ENCODE results near the gene TBC1D2.
"Not testable (repeated sequence)": the region's sequence is repeated elsewhere in the genome, so short reads cannot be mapped to it uniquely, and the experiment has no call there.

The TBC1D2 gene, protein sequence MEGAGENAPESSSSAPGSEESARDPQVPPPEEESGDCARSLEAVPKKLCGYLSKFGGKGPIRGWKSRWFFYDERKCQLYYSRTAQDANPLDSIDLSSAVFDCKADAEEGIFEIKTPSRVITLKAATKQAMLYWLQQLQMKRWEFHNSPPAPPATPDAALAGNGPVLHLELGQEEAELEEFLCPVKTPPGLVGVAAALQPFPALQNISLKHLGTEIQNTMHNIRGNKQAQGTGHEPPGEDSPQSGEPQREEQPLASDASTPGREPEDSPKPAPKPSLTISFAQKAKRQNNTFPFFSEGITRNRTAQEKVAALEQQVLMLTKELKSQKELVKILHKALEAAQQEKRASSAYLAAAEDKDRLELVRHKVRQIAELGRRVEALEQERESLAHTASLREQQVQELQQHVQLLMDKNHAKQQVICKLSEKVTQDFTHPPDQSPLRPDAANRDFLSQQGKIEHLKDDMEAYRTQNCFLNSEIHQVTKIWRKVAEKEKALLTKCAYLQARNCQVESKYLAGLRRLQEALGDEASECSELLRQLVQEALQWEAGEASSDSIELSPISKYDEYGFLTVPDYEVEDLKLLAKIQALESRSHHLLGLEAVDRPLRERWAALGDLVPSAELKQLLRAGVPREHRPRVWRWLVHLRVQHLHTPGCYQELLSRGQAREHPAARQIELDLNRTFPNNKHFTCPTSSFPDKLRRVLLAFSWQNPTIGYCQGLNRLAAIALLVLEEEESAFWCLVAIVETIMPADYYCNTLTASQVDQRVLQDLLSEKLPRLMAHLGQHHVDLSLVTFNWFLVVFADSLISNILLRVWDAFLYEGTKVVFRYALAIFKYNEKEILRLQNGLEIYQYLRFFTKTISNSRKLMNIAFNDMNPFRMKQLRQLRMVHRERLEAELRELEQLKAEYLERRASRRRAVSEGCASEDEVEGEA

DNA sequence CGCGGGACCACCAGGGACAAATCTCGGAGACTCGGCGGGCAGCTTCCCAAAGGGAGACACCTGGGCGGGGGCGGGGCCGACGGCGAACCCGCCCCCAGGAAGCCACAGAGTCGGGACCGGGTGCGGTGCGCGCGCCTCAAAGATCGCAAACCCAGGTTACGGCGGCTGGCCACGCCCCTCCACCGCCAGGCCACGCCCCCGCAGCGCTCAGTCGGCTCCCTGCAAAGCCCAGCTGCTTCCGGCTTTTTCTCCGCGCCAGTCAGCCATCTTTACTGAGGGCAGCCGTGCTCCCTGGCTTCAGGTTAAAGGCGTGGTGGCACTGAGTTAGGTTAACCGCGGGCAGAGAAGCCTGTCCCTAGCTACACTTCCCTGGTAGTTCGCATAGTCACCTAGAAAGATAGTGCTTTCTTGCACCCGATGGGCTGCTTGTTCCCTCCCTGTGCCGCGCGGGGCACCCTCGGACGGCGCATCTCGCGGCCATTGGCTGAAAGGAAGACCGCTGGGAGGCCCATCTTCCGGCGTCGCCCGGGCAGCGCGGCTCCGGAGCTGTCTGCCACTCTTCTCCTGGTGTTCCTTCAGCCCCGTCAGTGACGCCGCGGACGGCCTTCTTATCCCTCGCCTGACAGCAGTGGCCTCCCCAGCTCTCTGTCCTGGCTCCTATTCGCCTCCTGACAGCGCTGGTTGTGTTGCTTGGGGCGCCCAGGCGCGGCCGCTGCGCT, at the start of gene TBC1D2:
Gene TBC1D2, minus strand, starts transcription at position 72 of the 719 bp plus-strand sequence. CDS start 108 bp downstream, outside the sequence.
- FAIRE-seq, result peak; percentile 32
- DNase-seq (ENCODE audit: low spot score), result peak; percentile 90

DNA sequence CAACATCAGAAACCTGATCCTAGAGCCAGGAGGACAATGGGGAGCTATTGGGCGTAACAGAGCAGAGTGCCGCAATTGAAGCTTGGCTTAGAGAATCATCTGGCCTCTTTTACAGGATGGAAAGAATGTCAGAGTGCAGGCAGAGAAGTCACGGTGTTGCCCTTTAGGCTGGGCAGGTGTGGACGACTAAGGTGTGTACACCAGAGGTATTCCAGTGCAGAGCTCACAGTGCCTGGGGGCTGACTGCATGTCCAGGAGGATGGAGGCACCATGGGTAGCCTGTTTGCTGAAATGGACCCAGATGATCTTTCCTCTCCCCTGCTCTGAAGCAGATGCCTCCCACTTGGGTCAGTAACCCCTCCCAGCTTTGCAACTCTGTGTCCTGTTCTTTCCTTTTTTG, 48.9 kb upstream of the TBC1D2 start:
- no peak for FAIRE-seq

DNA sequence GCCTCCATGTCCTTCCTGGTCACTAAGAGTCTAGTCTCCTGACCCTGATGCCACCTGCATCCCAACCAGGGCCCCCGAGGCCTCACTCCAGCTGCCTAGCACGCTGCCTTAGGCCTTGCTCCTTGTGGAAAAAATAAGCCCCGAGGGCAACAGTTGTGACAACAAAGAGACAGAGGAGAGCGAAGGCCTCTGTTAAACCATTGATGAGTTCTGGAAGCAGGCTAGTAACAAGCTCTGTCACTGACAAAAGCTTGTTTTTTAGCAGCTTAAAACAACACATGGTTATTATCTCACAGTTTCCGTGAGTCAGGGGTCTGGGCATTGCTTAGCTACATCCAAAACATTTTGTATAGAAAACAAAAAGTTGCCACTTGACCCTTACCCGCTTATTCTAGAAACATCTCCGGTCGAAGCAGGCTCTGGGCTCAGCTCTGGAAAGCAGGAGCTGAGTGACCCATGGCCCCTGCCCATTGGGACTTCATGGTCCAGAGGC, 48.2 kb upstream of the TBC1D2 start:
- no peak for FAIRE-seq

More for the DNA sequence above, 48.9 kb upstream of the TBC1D2 start:
- DNase-seq (ENCODE audit: low spot score), result no peak

DNA sequence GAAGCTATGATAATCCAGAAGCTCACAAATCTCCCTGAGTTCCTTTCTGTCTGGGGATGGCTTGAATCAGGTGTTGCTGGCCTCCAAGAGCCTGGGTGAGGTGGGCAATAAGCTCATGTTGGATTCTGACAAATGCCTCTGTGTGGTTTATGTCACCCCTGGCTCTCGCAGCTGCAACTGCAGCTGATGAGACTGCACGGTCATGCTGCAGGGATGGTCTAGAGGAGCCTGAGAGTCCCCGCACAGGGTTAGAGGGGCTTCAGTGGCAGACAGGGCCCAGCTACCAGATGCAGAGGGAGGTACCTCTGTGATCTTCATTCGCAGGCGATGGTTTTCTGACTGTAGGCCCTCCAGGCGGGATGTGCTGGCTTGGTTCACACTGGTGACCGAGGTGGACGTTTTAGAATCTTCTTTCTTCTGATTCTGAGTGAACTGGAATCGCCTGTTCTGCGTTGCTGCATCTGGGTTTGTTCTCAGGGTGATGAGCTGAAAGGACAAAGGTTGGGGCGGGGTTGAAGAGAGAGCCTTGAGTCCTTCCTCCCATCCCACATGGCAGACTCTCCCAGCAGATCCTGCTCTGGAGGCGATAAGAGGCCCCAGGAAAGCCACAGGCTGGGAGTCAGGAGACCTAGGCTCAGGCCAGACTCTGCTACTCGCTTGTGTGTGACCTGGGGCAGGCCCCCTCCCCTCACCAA, 47.6 kb upstream of the TBC1D2 start:
- DNase-seq (ENCODE audit: low spot score), result no peak
- no peak for FAIRE-seq

More for the DNA sequence above, 48.2 kb upstream of the TBC1D2 start:
- DNase-seq (ENCODE audit: low spot score), result no peak

DNA sequence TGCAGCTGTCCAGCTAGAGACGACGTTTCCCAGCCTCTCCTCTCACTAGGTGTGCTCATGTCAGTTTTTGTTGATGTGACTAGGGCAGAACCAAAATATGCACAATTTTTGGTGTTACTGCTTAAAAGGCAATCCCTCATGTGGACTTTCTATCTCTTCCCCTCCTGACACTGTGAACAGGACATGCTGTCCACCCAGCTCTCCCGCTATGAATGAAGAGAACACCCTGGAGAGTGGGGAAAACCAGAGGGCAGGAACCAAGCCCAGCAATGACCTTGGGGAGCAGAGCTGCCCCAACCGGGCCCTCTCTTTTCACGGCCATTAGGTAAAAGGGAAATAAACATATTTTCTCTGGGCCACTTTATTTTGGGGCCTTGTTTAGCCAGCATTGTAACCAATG, 46.7 kb upstream of the TBC1D2 start:
- DNase-seq (ENCODE audit: low spot score) (no peak), FAIRE-seq (no peak)

DNA sequence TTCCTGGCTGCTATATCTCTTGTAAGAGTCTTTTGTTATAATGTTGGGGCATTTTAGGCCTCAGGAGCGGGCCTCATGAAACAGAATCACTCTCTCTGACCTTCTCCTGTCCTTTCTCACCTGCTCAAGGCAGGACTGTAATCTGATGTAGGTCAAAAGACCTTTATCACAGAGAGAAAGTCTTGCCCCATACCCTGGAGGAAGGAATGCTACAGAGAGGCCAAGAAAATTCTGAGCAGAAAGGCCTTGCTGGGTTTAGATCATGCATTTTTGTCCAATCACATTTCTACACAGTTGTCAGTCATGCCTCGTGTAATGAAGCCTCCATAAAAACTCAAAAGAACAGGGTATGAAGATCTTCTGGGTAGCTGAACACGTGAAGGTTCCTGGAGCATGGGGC, 45.2 kb upstream of the TBC1D2 start:
- no peak for FAIRE-seq
- no peak for DNase-seq (ENCODE audit: low spot score)

DNA sequence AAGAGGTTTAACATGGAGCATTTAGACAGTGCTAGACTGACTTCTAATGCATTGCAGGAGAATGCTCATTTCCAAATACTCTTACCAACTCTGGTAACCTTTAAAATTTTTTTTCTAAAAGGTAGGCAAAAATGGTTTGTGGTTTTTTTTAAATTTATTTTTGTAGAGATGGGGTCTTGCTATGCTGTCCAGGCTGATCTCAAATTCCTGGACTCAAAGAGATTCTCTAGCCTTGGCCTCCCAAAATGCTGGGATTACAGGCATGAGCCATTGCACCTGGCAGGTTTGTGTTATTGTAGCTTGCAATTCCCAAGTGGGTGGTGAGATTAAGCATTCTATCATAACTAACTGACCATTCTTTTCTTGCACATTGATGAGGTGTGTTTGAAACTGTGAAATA, 43.0 kb upstream of the TBC1D2 start:
- no peak for FAIRE-seq
- DNase-seq (ENCODE audit: low spot score), result no peak

DNA sequence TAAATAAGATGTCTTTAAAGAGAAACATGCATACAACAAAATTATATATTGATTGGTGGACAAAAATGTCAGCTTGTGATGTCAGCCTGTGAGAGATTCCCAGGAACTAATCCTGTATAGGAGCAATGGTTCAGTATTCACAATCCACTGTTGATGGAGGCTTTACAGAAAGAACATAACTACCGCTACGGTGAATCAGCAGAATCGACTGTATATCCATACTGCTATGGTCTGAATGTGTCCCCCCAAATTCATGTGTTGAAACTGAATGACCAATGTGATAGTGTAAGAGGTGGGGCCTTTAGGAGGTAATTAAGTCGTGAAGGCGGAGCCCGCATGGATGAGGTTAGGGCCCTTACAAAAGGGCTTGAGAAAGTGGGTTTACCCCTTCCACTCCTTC, 40.4 kb upstream of the TBC1D2 start:
- DNase-seq (ENCODE audit: low spot score), result no peak

DNA sequence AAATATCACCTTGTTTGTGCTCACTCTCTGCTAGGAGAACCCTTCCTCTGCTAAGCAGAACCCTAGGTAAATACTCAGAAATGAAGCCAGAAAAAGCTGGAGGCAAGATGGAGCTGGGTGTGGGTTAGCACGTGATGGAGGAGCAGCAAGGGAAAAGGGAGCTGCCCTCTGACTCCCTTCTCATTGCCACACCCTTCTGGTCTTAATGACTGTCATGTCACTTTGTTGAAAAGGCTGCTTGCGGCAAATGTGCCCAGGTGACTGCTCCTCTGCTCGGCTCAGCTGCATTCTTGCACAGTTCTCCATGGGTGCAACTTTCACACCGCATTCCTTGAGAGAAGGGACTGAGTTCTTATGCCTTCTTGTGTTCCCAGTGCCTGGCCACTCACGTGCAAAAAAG, 36.4 kb upstream of the TBC1D2 start:
- no peak for FAIRE-seq

More for the DNA sequence above, 40.4 kb upstream of the TBC1D2 start:
- FAIRE-seq, result no peak

DNA sequence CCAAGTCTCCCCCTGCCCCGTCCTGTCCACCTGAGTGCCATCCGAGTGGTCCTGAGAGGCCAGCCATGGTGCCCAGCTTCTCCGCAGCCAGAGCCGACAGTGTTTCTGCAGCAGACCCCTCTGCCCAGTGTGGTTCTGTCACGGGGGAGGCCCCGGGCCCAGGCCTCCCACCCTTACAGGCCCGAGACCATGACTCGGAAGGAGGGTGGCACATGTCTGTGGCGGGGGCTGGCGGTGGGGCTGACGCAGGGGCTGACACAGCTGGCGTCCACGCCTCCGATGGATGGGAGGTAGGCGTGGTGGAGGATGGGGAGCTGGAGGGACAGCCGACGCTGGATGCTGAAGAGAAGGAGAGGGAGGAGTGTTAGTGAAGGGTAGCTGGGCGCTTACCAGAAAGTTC, 35.0 kb upstream of the TBC1D2 start:
- no peak for DNase-seq (ENCODE audit: low spot score)
- no peak for FAIRE-seq

More for the DNA sequence above, 36.4 kb upstream of the TBC1D2 start:
- no peak for DNase-seq (ENCODE audit: low spot score)

DNA sequence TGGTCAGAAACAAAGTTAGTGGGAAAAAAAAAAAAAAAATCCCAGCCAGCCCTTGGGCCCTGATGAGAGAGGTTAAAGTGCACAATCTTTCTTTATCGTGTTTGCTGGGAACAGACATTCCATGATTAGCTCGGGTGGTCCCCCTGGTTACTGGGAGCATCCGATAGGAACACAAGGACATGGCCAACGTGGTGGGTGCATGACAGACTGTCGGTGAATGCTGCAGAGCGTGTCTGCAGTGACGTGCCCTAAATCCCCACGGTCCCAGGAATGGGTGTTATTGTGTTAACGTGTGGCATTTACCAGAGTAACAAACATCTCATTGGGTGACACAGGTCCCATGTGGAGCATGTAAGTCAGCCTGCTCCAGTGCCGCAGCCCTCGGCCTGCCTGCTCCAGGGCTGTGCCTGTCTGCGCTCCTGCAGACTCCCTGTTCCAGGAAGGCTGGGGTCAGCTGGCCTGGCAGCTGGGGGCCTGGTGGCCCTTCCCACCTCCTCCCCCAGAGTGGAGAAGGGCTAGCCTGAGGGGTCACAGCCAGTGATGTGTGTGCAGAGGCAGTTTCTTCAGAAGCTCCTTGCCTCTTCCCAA, 34.3 kb upstream of the TBC1D2 start:
- DNase-seq (ENCODE audit: low spot score), result no peak
- FAIRE-seq, result no peak

DNA sequence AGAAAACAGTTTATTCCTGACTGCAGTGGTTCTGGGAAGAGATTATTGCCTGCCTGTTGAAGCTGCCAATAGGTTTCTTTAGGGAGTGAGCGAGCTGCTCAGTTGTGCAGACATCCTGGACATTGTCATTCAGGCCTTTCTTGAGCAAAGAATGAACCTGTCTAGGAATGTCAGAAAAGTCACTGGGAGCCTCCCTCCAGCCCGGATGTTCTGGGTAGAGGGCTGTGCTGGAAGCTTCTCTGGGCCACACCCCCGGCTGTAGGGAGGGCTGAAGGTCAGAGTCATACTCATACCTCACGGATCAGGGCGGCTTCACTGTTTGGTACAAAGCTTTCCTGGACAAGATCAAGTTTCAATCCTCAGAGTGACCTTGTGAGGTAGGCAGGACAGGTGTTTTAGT, 33.4 kb upstream of the TBC1D2 start:
- DNase-seq (ENCODE audit: low spot score), result no peak
- FAIRE-seq, result no peak

DNA sequence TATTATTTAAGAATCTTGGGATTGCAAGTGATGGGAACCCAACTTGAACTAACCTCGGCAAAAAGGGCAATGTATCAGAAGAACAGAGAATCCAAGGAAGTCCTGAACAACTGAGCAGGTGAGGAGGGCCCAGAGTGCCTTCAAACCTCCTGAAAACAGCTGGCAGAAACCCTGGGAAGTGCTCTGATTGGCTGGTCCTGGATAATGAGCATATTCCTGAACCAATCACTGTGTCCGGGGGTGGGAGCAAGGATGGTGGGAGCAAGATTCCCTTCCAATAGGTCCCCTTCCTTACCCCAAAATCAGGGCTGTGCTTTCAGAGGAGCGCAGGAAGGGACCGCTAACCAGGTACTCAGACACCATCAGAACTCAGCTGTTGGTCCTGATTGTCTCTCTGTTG, 31.9 kb upstream of the TBC1D2 start:
- DNase-seq (ENCODE audit: low spot score) (no peak), FAIRE-seq (no peak)

DNA sequence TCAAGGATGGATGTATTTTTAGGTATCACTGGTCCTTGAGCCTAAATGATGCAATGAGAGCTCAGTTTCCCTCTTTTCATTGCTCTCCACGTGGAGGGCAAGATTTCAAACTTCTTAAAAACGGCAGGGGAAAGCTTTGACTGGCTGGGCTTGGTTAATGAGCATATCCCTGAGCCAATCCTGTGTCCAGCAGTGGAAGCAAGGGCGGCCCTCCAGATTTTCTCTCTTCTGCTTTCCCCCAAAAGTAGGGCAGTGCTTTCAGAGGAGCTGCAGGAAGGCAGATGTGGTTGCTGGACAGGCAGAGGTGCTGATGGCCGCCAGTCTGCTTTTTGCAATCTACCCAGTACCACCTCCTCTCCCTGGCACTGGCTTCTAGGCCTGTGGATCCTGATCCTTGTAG, 30.0 kb upstream of the TBC1D2 start:
- no peak for FAIRE-seq

DNA sequence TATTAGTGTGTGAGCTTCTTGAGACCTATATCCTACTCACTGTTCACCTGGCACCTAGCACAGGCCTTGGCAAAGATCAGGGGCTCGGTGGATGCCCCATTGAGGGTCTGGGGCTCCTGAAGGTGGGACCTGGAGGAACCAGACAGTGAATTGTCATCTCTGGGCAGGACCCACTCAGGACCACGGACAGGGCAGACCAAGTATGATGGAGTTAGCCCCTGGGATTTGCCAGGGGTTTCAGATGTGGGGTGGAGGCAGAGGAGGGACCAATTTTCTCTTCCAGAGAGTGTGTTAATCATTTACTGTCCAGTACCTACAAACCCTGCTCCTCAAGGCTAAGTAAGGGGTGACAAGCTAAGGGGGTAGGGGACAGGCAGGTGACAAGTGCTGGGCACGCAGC, 29.3 kb upstream of the TBC1D2 start:
- no peak for DNase-seq (ENCODE audit: low spot score)
- FAIRE-seq, result no peak

More for the DNA sequence above, 30.0 kb upstream of the TBC1D2 start:
- DNase-seq (ENCODE audit: low spot score), result no peak

DNA sequence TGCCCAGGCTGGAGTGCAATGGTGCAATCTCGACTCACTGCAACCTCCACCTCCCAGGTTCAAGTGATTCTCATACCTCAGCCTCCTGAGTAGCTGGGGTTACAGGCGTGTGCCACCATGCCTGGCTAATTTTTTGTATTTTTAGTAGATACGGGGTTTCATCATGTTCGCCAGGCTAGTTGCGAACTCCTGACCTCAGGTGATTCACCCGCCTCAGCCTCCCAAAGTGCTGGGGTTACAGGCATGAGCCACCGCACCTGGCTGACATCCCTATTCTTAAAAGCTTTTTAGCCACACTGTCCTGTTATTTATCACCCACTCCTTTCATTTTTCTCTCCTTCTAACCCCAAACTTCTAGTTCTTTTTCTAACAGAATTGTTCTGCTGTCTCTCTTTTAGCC, 27.7 kb upstream of the TBC1D2 start:
- FAIRE-seq; DNase-seq (ENCODE audit: low spot score): not testable (repeated sequence)

DNA sequence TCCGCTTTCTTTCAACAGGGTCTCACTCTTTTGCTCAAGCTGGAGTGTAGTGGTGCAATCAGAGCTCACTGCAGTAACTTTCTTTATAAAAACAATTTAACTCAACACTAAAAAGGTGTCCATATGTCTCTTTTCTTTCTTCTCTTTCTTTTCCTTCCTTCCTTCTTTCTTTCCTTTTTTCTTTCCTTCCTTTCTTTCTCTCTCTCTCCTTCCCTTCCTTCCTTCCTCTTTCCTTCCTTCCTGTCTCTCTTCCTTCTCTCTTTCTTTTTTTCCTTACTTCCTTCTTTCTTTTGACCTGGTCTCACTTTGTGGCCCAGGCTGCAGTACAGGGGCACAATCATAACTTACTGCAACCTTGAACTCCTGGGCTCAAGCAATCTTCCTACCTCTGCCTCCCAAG, 25.8 kb upstream of the TBC1D2 start:
- no peak for DNase-seq (ENCODE audit: low spot score)
- FAIRE-seq, result no peak

DNA sequence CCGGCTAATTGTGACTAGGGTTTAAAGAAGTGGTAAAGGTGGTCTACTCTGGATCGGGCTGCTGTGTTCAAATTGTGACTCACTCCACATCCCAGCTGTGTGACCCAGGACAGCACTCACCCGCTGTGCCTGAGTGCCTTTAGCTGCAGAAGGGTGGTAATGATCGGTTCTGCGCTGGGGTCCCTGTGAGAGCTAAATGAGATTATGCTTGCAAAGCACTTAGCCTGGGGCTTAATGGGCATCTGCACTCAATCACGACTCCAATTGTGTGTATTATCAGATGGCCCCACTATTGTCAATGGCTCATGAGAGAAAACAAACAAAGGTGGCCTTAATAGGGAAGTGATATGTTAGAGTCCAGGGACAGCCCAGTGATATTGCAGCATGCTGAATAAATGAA, 25.1 kb upstream of the TBC1D2 start:
- DNase-seq (ENCODE audit: low spot score) (no peak), FAIRE-seq (no peak)

DNA sequence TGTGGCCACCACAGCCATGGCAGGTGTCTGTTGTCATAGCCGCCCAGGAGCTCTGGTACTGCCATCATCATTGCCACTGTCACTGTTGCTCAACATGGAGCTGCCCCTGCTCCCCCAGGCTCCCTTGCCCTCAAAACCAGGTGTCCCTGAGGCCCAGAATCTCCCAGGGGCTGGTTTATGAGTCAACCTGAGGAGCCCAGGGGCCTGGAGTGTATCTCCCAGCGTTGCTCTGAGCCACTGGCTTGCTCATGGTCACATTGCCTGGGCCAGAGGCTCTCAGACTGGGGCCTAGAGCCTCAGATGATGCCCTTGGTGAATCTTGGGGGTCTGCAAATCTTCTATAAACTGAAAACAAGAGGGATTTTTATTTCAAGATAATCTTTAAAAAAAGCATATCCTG, 24.7 kb upstream of the TBC1D2 start:
- no peak for FAIRE-seq
- no peak for DNase-seq (ENCODE audit: low spot score)

DNA sequence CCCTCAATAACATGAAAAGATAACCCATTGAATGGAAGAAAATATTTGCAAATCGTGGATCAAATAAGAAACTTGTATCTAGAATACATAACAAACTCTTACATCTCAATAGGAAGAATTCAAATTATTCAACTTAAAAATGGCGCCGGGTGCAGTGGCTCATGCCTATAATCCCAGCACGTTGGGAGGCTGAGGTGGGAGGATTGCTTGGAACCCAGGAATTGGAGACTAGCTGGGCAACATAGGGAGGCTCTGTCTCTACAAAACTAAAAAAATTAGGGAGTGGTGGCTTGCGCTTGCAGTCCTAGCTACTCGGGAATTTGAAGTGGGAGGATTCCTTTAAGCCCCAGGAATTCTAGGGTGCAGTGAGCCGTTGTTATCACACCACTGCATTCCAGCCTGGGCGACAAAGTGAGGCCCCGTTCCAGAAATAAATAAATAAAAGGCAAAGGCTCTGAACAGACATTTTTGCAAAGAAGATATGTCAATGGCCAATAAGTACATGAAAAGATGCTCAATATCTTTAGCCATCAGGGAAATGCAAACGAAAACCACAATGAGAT, 21.5 kb upstream of the TBC1D2 start:
- no peak for FAIRE-seq
- DNase-seq (ENCODE audit: low spot score), result no peak

All from RCC 7860 (cell line).